Measurements from ENCODE around the gene PUM2.

- TF ChIP-seq CTCF (IDR thresholded peaks at IDR 0.05; ENCODE audit: low read length) (no peak), EZH2 (optimal IDR thresholded peaks at IDR 0.05; ENCODE audit: low read depth, low read length) (no peak)
These were observed 151.6 kb downstream of the PUM2 start for GRCh38 chr2:20198796-20199632.

Measured in MM.1S (cell line).